H1 (cell line): Measurements from ENCODE around the gene HOXB13. TPM values are rescaled to one million over a fixed set of nuclear protein-coding genes. Genes with fewer than 3 reads are reported as not detected.

Experiments
- CTCF ChIA-PET: fragments of 300-600 bp; sonication (Branson Sonifier 250); formaldehyde crosslinking; loops from one replicate; lab custom pipeline; 2021; ENCODE audit not compliant: partially characterized antibody; lab: Charles Lee
- POLR2A ChIA-PET: fragments of 300-600 bp; sonication (Branson Sonifier 250); formaldehyde crosslinking; loops from one replicate; lab custom pipeline; 2021; ENCODE audit warnings: inconsistent platforms; ENCODE audit not compliant: partially characterized antibody; lab: Charles Lee
- DNase-seq, 2 experiments: peaks; one replicate each; pipeline versions ENCODE4 v3.0.0 to v3.0.0-alpha.2; 2010 to 2022; ENCODE audit warnings: low spot score in 2 of 2, low read depth in 1 of 2, mixed read lengths in 1 of 2
- FAIRE-seq: peaks from 2 replicates; lab custom pipeline; 2011; peaks lifted over from hg19 to GRCh38; lab: Jason Lieb, UNC
- H2AFZ ChIP-seq: 2 replicates; pipeline ENCODE4 v1.8.1; 2012; ENCODE audit warnings: low read length, inconsistent platforms
- H2AK5ac ChIP-seq: 2 replicates; pipeline ENCODE4 v1.6.1; 2013; ENCODE audit warnings: low read depth, low read length
- H2BK120ac ChIP-seq: replicated peaks from 2 replicates; pipeline ENCODE3; 2013; ENCODE audit warnings: low read depth, low read length, inconsistent platforms
- H2BK12ac ChIP-seq: 2 replicates; pipeline ENCODE4 v1.6.1; 2013; ENCODE audit warnings: low read depth, low read length
- H2BK15ac ChIP-seq: 2 replicates; pipeline ENCODE4 v1.6.1; 2013; ENCODE audit warnings: low read length
- H2BK20ac ChIP-seq: 2 replicates; pipeline ENCODE4 v1.6.1; 2013; ENCODE audit warnings: low read length
- H2BK5ac ChIP-seq: 2 replicates; pipeline ENCODE4 v1.6.1; 2013; ENCODE audit warnings: low read depth, low read length
- H3K14ac ChIP-seq: 2 replicates; pipeline ENCODE4 v1.6.1; 2013; ENCODE audit warnings: inconsistent platforms; ENCODE audit not compliant: insufficient read length
- H3K18ac ChIP-seq: 2 replicates; pipeline ENCODE4 v1.6.1; 2013; ENCODE audit warnings: low read length; ENCODE audit errors: extremely low read depth
- H3K23ac ChIP-seq: 2 replicates; pipeline ENCODE4 v1.6.1; 2013; ENCODE audit warnings: inconsistent platforms; ENCODE audit not compliant: insufficient read length
- H3K23me2 ChIP-seq: 2 replicates; pipeline ENCODE4 v1.6.1; 2013; ENCODE audit warnings: low read depth, low read length
- H3K27ac ChIP-seq: 2 replicates; pipeline ENCODE4 v1.6.1; 2011; ENCODE audit warnings: low read depth, low read length, inconsistent platforms
- H3K27me3 ChIP-seq, 4 experiments: replicated peaks in 1 of 4; 1 replicate in 1 of 4; 2 replicates in 3 of 4; pipeline versions ENCODE4 v1.6.1 to v1.8.1; 2011 to 2013; ENCODE audit warnings: low read length in 3 of 4, mild to moderate bottlenecking in 3 of 4, inconsistent platforms in 2 of 4, mixed read lengths in 2 of 4, moderate library complexity in 1 of 4; ENCODE audit not compliant: control insufficient read depth in 3 of 4, insufficient read depth in 3 of 4; ENCODE audit errors: extremely low read depth in 1 of 4
- H3K36me3 ChIP-seq, 4 experiments: 2 replicates each; pipeline versions ENCODE4 v1.6.1 to v1.8.1; 2011 to 2013; ENCODE audit warnings: mild to moderate bottlenecking in 4 of 4, low read length in 3 of 4, moderate library complexity in 2 of 4, control low read depth in 1 of 4, inconsistent platforms in 1 of 4; ENCODE audit not compliant: insufficient read depth in 4 of 4, control insufficient read depth in 2 of 4
- H3K4ac ChIP-seq: replicated peaks from 2 replicates; pipeline ENCODE3; 2013; ENCODE audit warnings: low read length, low read depth, mixed read lengths, inconsistent platforms; ENCODE audit not compliant: insufficient read length
- H3K4me1 ChIP-seq, 4 experiments: replicated peaks in 1 of 4; 1 replicate in 1 of 4; 2 replicates in 3 of 4; pipeline versions ENCODE4 v1.6.1 to v1.8.1; 2011 to 2013; ENCODE audit warnings: low read length in 3 of 4, inconsistent platforms in 2 of 4, mixed read lengths in 1 of 4; ENCODE audit not compliant: insufficient read depth in 4 of 4, control insufficient read depth in 3 of 4
- H3K4me2 ChIP-seq, 2 experiments: 2 replicates each; pipeline versions ENCODE4 v1.6.1 to v1.8.1; 2011 to 2013; ENCODE audit warnings: low read depth in 2 of 2, low read length in 2 of 2, control low read depth in 1 of 2, inconsistent platforms in 1 of 2, mild to moderate bottlenecking in 1 of 2; ENCODE audit not compliant: insufficient read depth in 1 of 2
- H3K4me3 ChIP-seq, 4 experiments: fragments of 200-600, 300-600 bp in 1 of 4; sonication (generic), shearing (Covaris generic), sonication (Bioruptor Twin) in 1 of 4; 2 replicates each; pipeline versions ENCODE4 v1.5.1 to v1.8.1; 2011 to 2016; ENCODE audit warnings: low read length in 4 of 4, low read depth in 3 of 4, control low read depth in 2 of 4, inconsistent platforms in 2 of 4, mild to moderate bottlenecking in 2 of 4, mixed read lengths in 1 of 4, moderate library complexity in 1 of 4; ENCODE audit not compliant: insufficient read depth in 2 of 4; ENCODE audit errors: extremely low read depth in 1 of 4
- H3K56ac ChIP-seq: replicated peaks from 2 replicates; pipeline ENCODE3; 2013; ENCODE audit warnings: low read depth, mild to moderate bottlenecking, mixed read lengths, low read length, inconsistent platforms; ENCODE audit not compliant: insufficient read length
- H3K79me1 ChIP-seq: 2 replicates; pipeline ENCODE4 v1.6.1; 2013; ENCODE audit warnings: low read depth, low read length, control low read depth
- H3K79me2 ChIP-seq, 2 experiments: 2 replicates each; pipeline versions ENCODE4 v1.6.1 to v1.8.1; 2012 to 2013; ENCODE audit warnings: low read length in 2 of 2, mild to moderate bottlenecking in 2 of 2, inconsistent platforms in 1 of 2; ENCODE audit not compliant: insufficient read depth in 2 of 2, control insufficient read depth in 1 of 2
- H3K9ac ChIP-seq, 4 experiments: replicated peaks in 1 of 4; 1 replicate in 1 of 4; 2 replicates in 3 of 4; pipeline versions ENCODE4 v1.6.1 to v1.8.1; 2011 to 2013; ENCODE audit warnings: low read depth in 3 of 4, low read length in 3 of 4, control low read depth in 2 of 4, mild to moderate bottlenecking in 2 of 4, moderate library complexity in 2 of 4, inconsistent platforms in 1 of 4; ENCODE audit errors: extremely low read depth in 1 of 4
- H3K9me3 ChIP-seq, 2 experiments: 2 replicates each; pipeline versions ENCODE4 v1.6.1 to v1.8.1; 2012 to 2013; ENCODE audit warnings: mild to moderate bottlenecking in 2 of 2, moderate library complexity in 2 of 2, control low read depth in 1 of 2, inconsistent platforms in 1 of 2, low read depth in 1 of 2, low read length in 1 of 2, mixed read lengths in 1 of 2; ENCODE audit not compliant: insufficient read depth in 2 of 2
- H4K20me1 ChIP-seq, 2 experiments: replicated peaks in 1 of 2; 2 replicates each; pipeline versions ENCODE3 to v1.8.1; 2011 to 2013; ENCODE audit warnings: inconsistent platforms in 2 of 2, low read length in 2 of 2, mild to moderate bottlenecking in 1 of 2; ENCODE audit not compliant: insufficient read depth in 2 of 2, control insufficient read depth in 1 of 2
- H4K5ac ChIP-seq: 2 replicates; pipeline ENCODE4 v1.6.1; 2013; ENCODE audit warnings: low read length, low read depth, mixed read lengths, inconsistent platforms; ENCODE audit not compliant: insufficient read length
- H4K8ac ChIP-seq: 2 replicates; pipeline ENCODE4 v1.8.0; 2013; ENCODE audit warnings: mild to moderate bottlenecking, moderate library complexity, low read length, inconsistent platforms; ENCODE audit not compliant: insufficient read depth; ENCODE audit errors: extremely low read depth
- H4K91ac ChIP-seq: replicated peaks from 2 replicates; pipeline ENCODE3; 2013; ENCODE audit warnings: low read length, mixed read lengths, inconsistent platforms; ENCODE audit not compliant: insufficient read length
- CBX8 ChIP-seq: fragments of 300-800, 300-1000 bp; sonication (generic); IDR thresholded peaks from 2 replicates; pipeline ENCODE4 v1.7.1; 2016; ENCODE audit warnings: low read depth, low read length, borderline replicate concordance
- NANOG ChIP-seq: IDR thresholded peaks from 2 replicates; pipeline ENCODE4 v1.6.1; 2011; ENCODE audit warnings: low read length, low read depth, mild to moderate bottlenecking, inconsistent platforms; ENCODE audit not compliant: insufficient read depth, poor library complexity, severe bottlenecking
- polyA plus RNA-seq, 7 experiments: library from polyadenylated mRNA; depleted of rRNA in 3 of 7; stranded (reverse) in 5 of 7; unstranded in 2 of 7; fragments of >200 nt in 5 of 7; fragments of 200-250 nt in 2 of 7; gene quantifications; 1 replicate in 5 of 7; 2 replicates in 1 of 7; 4 replicates in 1 of 7; pipeline versions ENCODE4 v1.2.1 to v1.2.3, GENCODE V29; 2011 to 2013; ENCODE audit warnings: missing spikeins in 2 of 7, mixed read lengths in 2 of 7
- total RNA-seq: library from RNA; stranded (reverse); fragmentation: NEBNext Ultra II Directional; extraction: Animal tissue kit (Norgen Biotek cat#: 25700); gene quantifications from 2 replicates; pipeline ENCODE4 v1.2.1, GENCODE V29; 2021

Gene HOXB13
- total and polyA plus RNA-seq, 2 of the 8 experiments (the other 6 are each of a cell fraction or from before 2014, with no cell fraction given): not detected

- ChIA-PET POLR2A (no interaction called here), CTCF (interaction anchor here (0.8 to 10.1 kb wide), 9 partner anchors 9 to 147 kb away, joined by 3 to 145 read pairs (median 4); partner anchors contain the start of genes PRAC1 and PRAC2)
- FAIRE-seq (no peak), DNase-seq (no peak)
- Histone ChIP-seq H3K4me1 (peaks cover 0 to 9% (median 4%) of the 10 kb centered on the region in 4 experiments; a peak in 4 of 7 replicates), H3K79me1 (no peaks in the 10 kb centered on the region; the same call in 1 of the 2 replicates), H4K91ac (no peak overlapping the region), H2AK5ac (no peak overlapping the region), H3K9me3 (no peaks in the 10 kb centered on the region), H3K4ac (no peak overlapping the region), H3K23ac (no peak overlapping the region), H3K23me2 (no peaks in the 10 kb centered on the region), H2BK120ac (no peak overlapping the region), H3K4me3 (no peak overlapping the region), H2BK12ac (no peak overlapping the region), H3K9ac (no peak overlapping the region), H2BK5ac (no peak overlapping the region), H3K18ac (no peak overlapping the region), H3K27ac (no peak overlapping the region), H3K79me2 (no peaks in the 10 kb centered on the region), H3K4me2 (no peak overlapping the region), H3K27me3 (peaks cover 91 to 100% (median 100%) of the 10 kb centered on the region in 4 experiments), H4K8ac (no peak overlapping the region), H2AFZ (no peak overlapping the region), H3K56ac (no peak overlapping the region), H2BK20ac (no peak overlapping the region), H2BK15ac (no peak overlapping the region), H4K5ac (no peak overlapping the region), H3K14ac (no peak overlapping the region), H4K20me1 (peaks cover 16 to 40% of the 10 kb centered on the region in 2 experiments), H3K36me3 (peaks cover 0 to 7% (median 0%) of the 10 kb centered on the region in 4 experiments; a peak in 1 of 8 replicates)
- TF ChIP-seq NANOG (no peak), CBX8 (no peak)
Measured at GRCh38 chr17:48731355-48731754, 2.8 kb upstream of the HOXB13 start.
